Measurements from ENCODE around the gene CACNA2D4.

Gene CACNA2D4

DNA sequence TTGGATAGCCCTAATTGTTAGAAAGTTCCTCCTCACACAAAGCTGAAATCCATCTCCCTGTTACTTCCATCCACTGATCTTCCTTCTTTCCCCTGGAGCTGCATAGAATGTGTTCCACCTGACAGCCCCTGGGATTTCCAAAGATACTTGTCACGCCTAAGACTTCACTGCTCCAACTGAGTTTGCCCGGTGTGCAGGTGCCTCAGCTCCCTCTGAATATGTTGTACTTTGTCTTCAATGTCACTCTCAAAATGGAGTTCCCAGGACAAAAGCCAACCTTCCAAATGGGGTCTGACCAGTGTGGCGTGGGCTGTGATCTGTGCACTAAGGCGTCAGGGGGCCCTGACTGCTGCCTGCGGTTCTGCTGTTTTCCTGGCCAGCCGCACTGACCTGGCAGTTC, 42.8 kb downstream of the CACNA2D4 start:
- no peak overlapping the region for H3K4me3 ChIP-seq (ENCODE audit: low read depth, low read length)
- TF ChIP-seq, protein P1, sequence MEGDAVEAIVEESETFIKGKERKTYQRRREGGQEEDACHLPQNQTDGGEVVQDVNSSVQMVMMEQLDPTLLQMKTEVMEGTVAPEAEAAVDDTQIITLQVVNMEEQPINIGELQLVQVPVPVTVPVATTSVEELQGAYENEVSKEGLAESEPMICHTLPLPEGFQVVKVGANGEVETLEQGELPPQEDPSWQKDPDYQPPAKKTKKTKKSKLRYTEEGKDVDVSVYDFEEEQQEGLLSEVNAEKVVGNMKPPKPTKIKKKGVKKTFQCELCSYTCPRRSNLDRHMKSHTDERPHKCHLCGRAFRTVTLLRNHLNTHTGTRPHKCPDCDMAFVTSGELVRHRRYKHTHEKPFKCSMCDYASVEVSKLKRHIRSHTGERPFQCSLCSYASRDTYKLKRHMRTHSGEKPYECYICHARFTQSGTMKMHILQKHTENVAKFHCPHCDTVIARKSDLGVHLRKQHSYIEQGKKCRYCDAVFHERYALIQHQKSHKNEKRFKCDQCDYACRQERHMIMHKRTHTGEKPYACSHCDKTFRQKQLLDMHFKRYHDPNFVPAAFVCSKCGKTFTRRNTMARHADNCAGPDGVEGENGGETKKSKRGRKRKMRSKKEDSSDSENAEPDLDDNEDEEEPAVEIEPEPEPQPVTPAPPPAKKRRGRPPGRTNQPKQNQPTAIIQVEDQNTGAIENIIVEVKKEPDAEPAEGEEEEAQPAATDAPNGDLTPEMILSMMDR (IDR thresholded peaks at IDR 0.05; ENCODE audit: low read depth, low read length) = no peak
- DNase-seq (ENCODE audit: low read depth, low spot score) = no peak
- in situ Hi-C loops (cut with HindIII; ENCODE audit: low sequenced_read_pairs) = no loop called here

DNA sequence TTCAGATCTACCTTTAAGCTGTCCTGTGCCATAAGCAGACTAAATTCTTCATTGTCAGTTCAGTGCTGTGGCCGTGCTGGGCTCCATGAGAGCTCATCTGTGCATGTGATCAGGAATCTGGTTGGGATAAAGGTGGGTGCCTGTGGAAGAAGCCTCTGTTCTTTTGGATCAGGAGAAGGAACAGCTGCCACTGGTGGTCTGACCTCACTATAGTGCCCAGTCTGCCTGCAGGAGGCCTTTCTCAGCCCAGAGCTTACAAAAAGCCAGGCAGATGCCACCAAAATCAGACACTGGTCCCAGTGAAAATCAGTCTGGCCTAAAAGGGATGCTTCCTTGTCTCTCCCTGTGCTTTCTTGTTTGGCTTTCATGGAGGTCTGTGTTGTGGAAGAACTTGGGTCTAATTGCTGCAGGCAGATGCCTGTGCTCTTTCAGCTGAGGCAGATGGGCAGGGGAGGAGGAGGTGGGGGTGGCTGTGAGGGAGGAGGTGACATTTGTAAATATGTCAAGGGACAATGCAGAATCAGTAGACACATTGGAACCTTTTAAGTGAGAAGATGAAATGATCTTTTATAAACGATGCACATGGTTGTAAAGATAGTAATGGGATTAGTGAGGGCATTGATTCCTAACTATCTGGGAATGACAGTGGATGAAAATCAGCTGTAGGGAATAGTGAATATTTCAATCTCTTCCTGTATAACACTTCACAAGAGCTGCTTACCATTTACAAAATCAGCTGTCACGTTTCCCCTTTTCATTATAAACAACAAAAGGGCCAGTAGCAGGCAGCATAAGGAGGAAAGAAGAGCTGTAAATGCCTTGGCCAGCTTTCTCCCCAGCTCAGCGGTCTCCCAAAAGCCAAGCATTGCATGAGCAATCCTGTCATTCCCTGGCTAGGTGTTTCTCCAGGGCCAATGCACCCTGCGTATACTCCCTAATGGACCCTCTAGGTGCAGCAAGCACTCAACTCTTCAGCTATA, 44.6 kb downstream of the CACNA2D4 start:
- TF ChIP-seq, protein P1 (IDR thresholded peaks at IDR 0.05; ENCODE audit: low read depth, low read length) = no peak
- in situ Hi-C loops (cut with HindIII; ENCODE audit: low sequenced_read_pairs) = no loop called here
- DNase-seq (ENCODE audit: low read depth, low spot score) = no peak
- H3K4me3 ChIP-seq (ENCODE audit: low read depth, low read length) = no peak overlapping the region

DNA sequence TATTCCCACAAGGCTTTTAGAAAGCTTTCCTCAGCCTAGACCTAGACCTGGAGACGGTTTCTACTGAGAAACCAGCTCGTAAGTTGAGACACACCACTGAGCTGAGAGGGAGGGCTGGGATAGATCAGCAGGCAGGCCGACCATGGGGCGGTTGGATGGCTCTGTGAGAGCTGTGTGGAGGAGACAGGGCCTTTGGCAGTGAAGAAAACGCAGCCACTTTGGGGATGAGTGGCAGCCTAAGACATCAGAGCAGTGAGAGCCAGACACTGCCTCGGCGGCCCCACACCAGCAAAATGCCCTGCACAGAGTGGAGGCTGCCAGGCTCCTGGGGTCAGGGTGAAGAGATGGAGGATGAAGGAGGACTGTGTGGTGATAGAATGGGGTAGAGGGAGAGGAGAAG, 46.0 kb downstream of the CACNA2D4 start:
- in situ Hi-C loops (cut with HindIII; ENCODE audit: low sequenced_read_pairs) = no loop called here
- TF ChIP-seq, protein P1 (IDR thresholded peaks at IDR 0.05; ENCODE audit: low read depth, low read length) = no peak
- no peak for DNase-seq (ENCODE audit: low read depth, low spot score)
- H3K4me3 ChIP-seq (ENCODE audit: low read depth, low read length) = no peak overlapping the region

DNA sequence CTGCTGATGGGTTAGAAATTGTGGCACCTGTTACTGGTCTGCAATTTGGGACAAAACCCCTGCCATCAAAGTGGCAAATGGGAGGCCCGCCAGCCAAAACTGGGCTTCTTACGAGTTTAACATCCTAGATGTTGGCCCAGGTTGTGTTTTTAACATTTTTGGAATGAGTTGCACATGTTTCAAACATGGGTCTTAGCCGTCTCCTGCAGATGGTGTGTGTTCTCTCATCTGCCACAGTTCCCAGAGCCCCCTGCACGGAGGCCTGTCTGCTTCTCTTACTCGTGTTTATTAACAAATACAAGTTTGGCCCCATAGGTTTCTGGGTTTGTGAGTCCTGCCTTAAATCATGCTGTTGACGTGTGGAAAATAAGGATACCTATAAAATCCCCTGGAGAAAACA, 46.5 kb downstream of the CACNA2D4 start:
- TF ChIP-seq, protein P1 (IDR thresholded peaks at IDR 0.05; ENCODE audit: low read depth, low read length) = no peak
- in situ Hi-C loops (cut with HindIII; ENCODE audit: low sequenced_read_pairs) = no loop called here
- no peak overlapping the region for H3K4me3 ChIP-seq (ENCODE audit: low read depth, low read length)
- DNase-seq (ENCODE audit: low read depth, low spot score) = no peak

DNA sequence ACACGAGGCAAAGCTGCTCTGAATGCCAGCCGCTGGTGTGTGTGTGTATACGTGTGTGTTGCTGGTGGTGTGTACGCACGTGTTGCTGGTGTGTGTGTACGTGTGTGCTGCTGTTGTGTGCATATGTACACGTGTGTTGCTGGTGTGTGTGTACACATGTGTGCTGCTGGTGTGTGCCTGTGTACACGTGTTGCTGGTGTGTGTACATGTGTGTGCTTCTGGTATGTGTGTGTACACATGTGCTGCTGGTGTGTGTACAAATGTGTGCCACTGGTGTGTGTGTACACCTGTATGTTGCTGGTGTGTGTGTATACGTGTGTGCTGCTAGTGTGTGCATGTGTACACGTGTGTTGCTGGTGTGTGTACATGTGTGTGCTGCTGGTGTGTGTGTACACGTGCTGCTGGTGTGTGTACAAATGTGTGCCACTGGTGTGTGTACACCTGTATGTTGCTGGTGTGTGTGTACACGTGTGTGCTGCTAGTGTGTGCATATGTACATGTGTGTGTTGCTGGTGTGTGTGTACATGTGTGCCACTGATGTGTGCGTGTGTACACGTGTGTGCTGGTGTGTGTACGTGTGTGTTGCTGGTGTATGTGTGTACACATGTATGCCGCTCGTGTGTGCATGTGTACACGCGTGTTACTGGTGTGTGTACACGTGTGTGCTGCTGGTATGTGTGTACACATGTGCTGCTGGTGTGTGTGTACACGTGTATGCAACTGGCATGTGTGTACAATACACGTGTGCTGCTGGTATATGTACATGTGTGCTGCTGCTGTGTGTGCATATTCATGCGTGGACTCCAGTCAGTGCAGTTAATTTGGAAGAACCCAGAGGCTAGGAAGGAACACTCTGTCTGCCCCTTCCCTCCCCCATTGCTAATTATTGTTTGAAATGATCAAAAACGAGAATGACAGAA, 47.2 kb downstream of the CACNA2D4 start:
- no peak for DNase-seq (ENCODE audit: low read depth, low spot score)
- no peak overlapping the region for H3K4me3 ChIP-seq (ENCODE audit: low read depth, low read length)
- in situ Hi-C loops (cut with HindIII; ENCODE audit: low sequenced_read_pairs) = no loop called here
- TF ChIP-seq, protein P1 (IDR thresholded peaks at IDR 0.05; ENCODE audit: low read depth, low read length) = no peak

DNA sequence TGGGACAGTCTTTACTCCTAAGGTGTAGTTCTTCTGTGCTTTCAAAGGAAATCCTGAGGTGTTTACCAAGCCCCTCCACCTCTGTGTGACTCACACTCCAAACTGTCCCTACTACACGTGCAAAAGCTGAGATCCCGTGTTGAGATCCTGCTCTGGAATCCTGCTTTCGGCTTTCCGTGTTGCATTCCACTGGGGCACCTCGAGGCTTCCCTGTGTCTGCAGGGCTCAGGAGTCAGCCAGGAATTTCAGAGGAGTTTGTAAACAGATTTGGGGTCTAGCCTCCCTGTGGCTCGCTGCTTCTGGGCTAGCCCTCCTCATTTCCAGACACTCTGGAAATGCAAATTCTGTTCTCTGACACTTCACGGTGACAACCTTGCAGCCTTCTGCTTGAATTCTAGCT, 48.4 kb downstream of the CACNA2D4 start:
- TF ChIP-seq, protein P1 (IDR thresholded peaks at IDR 0.05; ENCODE audit: low read depth, low read length) = no peak
- in situ Hi-C loops (cut with HindIII; ENCODE audit: low sequenced_read_pairs) = no loop called here
- DNase-seq (ENCODE audit: low read depth, low spot score) = no peak
- no peak overlapping the region for H3K4me3 ChIP-seq (ENCODE audit: low read depth, low read length)

Measured in astrocyte of the spinal cord (primary cell).